ENCODE data around the gene CRYGN. TPM values are rescaled to one million over a fixed set of nuclear protein-coding genes. Genes with fewer than 3 reads are reported as not detected.

CRYGN gene
- total and polyA plus RNA-seq, 9 of the 15 experiments (the other 6 are each of a cell fraction or from before 2014, with no cell fraction given) = not detected

- ATAC-seq = no peak
- BruUV-seq (replicated peaks) = no TSS peak
- TF ChIP-seq POLR2G (IDR thresholded peaks at IDR 0.05; ENCODE audit: low read depth, low read length) (no peak), ZNF561 (CRISPR knock-in tag; conservative IDR thresholded peaks at IDR 0.05) (no peak), XRCC5 (IDR thresholded peaks at IDR 0.05; ENCODE audit: low read depth, low read length) (no peak), SAFB2 (IDR thresholded peaks at IDR 0.05; ENCODE audit: borderline replicate concordance, low read depth, low read length, severe bottlenecking) (no peak), DMBX1 (CRISPR knock-in tag; IDR thresholded peaks at IDR 0.05; ENCODE audit: borderline replicate concordance) (no peak)
- TF ChIP-seq, protein P1, sequence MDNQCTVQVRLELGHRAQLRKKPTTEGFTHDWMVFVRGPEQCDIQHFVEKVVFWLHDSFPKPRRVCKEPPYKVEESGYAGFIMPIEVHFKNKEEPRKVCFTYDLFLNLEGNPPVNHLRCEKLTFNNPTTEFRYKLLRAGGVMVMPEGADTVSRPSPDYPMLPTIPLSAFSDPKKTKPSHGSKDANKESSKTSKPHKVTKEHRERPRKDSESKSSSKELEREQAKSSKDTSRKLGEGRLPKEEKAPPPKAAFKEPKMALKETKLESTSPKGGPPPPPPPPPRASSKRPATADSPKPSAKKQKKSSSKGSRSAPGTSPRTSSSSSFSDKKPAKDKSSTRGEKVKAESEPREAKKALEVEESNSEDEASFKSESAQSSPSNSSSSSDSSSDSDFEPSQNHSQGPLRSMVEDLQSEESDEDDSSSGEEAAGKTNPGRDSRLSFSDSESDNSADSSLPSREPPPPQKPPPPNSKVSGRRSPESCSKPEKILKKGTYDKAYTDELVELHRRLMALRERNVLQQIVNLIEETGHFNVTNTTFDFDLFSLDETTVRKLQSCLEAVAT (IDR thresholded peaks at IDR 0.05) = no peak
- no peak for FAIRE-seq
- ChIA-PET POLR2A (interaction anchor here (1.1 kb wide), 1 partner anchor 82 kb away, joined by 5 read pairs; no protein-coding TSS in a partner anchor), CTCF (ENCODE audit: low intra/inter-chr PET ratio) (interaction anchor here (2.9 to 6.0 kb wide), 2 partner anchors 81 to 135 kb away, joined by 43 to 75 read pairs; no protein-coding TSS in a partner anchor)
- Histone ChIP-seq H2AFZ (ENCODE audit: low read depth, low read length) (no peak overlapping the region), H3K9me1 (ENCODE audit: control insufficient read depth, insufficient read depth, low read length) (no peaks in the 10 kb centered on the region), H3K9ac (ENCODE audit: insufficient read depth in 1 of 2, low read depth in 2 of 2, low read length in 2 of 2) (no peak overlapping the region), H3K36me3 (ENCODE audit: control insufficient read depth, insufficient read depth, low read length) (no peaks in the 10 kb centered on the region), H3K9me3 (replicated peaks; ENCODE audit: control insufficient read depth, insufficient read depth, low read depth, low read length) (no peaks in the 10 kb centered on the region), H3K4me2 (ENCODE audit: insufficient read depth, low read length) (no peak overlapping the region), H4K20me1 (replicated peaks; ENCODE audit: control insufficient read depth, insufficient read depth, low read length) (peaks cover 6% of the 10 kb centered on the region; the same call in 1 of the 2 replicates), H3K4me1 (replicated peaks in 1 of 2; ENCODE audit: control insufficient read depth in 2 of 2, insufficient read depth in 2 of 2, low read length in 2 of 2) (peaks cover 0 to 25% of the 10 kb centered on the region in 2 experiments; a peak in 2 of 5 replicates), H3K79me2 (ENCODE audit: control insufficient read depth, insufficient read depth, low read length) (no peaks in the 10 kb centered on the region), H3K27me3 (ENCODE audit: control insufficient read depth in 2 of 2, insufficient read depth in 2 of 2, low read length in 2 of 2) (peaks cover 40 to 51% of the 10 kb centered on the region in 2 experiments), H3K4me3 (no peak overlapping the region), H3K27ac (ENCODE audit: extremely low read depth, low read depth, low read length) (no peak overlapping the region)
- intact Hi-C loops (cut with micrococcal nuclease) = loop anchor here (5.0 to 10.0 kb wide), 3 partner anchors 38 to 307 kb away; partner anchors contain the start of gene WDR86
- WGBS (ENCODE audit: insufficient coverage, low coverage, missing lambda C conversion rate) = 22% methylated on average over 9 of the region's 9 CpGs
- no peak for DNase-seq (ENCODE audit: extremely low read depth in 1 of 4, low spot score in 3 of 4)
- in situ Hi-C loops (cut with MboI) = loop anchor here (5.0 kb wide), 2 partner anchors 93 to 133 kb away; no protein-coding TSS in a partner anchor
Observed at GRCh38 chr7:151449990-151450389, 10.0 kb upstream of the CRYGN start.
